OCI-LY3 (cell line): ENCODE data around the gene CERS6.

Source experiments
- EZH2phosphoT487 ChIP-seq: fragments of 200-600 bp; shearing (Covaris generic); IDR thresholded peaks from 2 replicates; pipeline ENCODE4 v1.6.1; 2018; ENCODE audit warnings: antibody characterized with exemption, mixed run types, low read depth
- TF ChIP-seq, protein P1 (sequence below): fragments of 200-600, 300-600 bp; sonication (generic); IDR thresholded peaks from 2 replicates; pipeline ENCODE4 v1.5.1; 2014; ENCODE audit warnings: antibody characterized with exemption, low read length, low read depth

DNA sequence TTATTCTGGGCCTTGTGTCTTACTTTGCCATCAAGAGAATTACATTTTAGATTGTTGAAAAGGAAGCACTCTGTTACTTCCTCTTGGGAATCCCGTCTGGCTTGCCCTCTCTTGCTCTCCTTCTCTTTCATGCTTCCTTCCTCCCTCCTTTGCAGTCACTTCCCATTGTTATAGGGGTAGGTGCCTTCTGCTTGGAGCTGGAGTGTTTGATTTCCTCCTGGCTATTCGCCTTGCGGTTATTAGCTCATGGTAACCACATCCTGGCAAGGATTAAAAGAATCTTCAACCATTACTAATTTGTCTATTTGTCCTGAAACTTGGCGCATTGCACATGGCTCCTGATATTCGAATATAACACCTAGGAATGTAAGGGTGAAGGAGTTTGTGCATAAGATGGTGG is 115.0 kb downstream of the CERS6 start:
- TF ChIP-seq, protein P1, sequence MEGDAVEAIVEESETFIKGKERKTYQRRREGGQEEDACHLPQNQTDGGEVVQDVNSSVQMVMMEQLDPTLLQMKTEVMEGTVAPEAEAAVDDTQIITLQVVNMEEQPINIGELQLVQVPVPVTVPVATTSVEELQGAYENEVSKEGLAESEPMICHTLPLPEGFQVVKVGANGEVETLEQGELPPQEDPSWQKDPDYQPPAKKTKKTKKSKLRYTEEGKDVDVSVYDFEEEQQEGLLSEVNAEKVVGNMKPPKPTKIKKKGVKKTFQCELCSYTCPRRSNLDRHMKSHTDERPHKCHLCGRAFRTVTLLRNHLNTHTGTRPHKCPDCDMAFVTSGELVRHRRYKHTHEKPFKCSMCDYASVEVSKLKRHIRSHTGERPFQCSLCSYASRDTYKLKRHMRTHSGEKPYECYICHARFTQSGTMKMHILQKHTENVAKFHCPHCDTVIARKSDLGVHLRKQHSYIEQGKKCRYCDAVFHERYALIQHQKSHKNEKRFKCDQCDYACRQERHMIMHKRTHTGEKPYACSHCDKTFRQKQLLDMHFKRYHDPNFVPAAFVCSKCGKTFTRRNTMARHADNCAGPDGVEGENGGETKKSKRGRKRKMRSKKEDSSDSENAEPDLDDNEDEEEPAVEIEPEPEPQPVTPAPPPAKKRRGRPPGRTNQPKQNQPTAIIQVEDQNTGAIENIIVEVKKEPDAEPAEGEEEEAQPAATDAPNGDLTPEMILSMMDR = no peak
- no peak for TF ChIP-seq EZH2phosphoT487
